ENCODE data around the gene TMEM198.

DNA sequence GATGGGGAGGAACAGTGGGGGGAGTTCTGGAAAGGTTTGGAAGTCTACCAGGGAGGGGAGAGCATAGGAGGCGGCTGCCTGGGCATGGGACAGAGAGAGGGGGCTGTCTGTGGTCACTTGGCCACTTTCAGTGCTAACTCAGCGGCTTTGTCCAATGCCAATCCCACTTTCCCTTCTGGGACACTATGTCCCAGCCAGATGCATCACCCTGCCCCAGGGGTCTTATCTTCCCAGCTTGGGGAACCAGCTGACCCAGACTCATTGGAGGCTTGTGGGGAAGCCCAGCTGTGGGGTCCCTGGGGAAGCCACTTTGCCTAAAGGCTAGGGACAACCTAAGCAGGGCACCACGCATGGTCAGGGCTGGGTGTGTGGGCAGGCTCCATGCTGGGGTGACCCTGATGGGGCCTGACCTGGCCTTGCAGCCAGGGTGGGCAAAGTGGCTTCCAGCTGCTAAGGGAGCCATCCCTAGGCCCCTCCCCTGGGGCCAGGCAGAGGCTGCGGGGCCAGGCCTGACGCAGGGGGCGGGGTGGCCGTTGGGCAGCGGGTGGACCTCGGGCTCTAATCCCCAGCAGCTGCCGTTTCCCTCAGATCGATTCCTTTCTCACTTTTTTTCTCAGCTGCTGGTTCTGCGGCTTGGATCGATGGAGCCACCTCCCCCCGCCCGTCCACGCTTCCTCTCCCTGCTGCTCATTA, 31.2 kb upstream of the TMEM198 start:
- TF ChIP-seq CTCF (IDR thresholded peaks at IDR 0.05; ENCODE audit: poor library complexity, severe bottlenecking) (no peak), EP300 (conservative IDR thresholded peaks at IDR 0.05; ENCODE audit: poor library complexity, severe bottlenecking) (no peak)
